Esophagus squamous epithelium (tissue), 5 donors: ENCODE results near the gene TMEM59L. TPM values are rescaled to one million over a fixed set of nuclear protein-coding genes. Genes with fewer than 3 reads are reported as not detected.
A peak's percentile ranks its signal among the peaks of the same experiment; 100 is the strongest.

Experiments used
- DNase-seq: peaks from one replicate; lab custom pipeline; 2025; lab: John Stamatoyannopoulos, UW
- H3K27ac ChIP-seq, 4 donors: fragments of 200-600 bp; sonication (generic); one replicate each; pipeline ENCODE4 v1.5.1; 2016 to 2019; ENCODE audit warnings: mild to moderate bottlenecking in 1 of 4
- H3K27me3 ChIP-seq, 4 donors: fragments of 200-600 bp; sonication (generic); 1 replicate in 3 of 4; 2 replicates in 1 of 4; pipeline versions ENCODE4 v1.5.1 to v1.6.0; 2017 to 2021; ENCODE audit warnings: antibody characterized with exemption in 1 of 4
- H3K36me3 ChIP-seq, 3 donors: fragments of 200-600 bp; sonication (generic); one replicate each; pipeline ENCODE4 v1.5.1; 2016 to 2019
- H3K4me1 ChIP-seq, 3 donors: fragments of 200-600 bp; sonication (generic); one replicate each; pipeline ENCODE4 v1.5.1; 2017 to 2019
- H3K4me3 ChIP-seq, 4 donors: fragments of 200-600 bp; sonication (generic); 1 replicate in 3 of 4; 2 replicates in 1 of 4; pipeline ENCODE4 v1.5.1; 2016 to 2019; ENCODE audit warnings: mild to moderate bottlenecking in 2 of 4, moderate library complexity in 1 of 4
- H3K9me3 ChIP-seq, 3 donors: fragments of 200-600 bp; sonication (generic); one replicate each; pipeline ENCODE4 v1.5.1; 2016 to 2019
- CTCF ChIP-seq, 6 experiments: fragments of 450-650 bp in 4 of 6; fragments of 200-600 bp in 2 of 6; sonication (generic) in 2 of 6; IDR thresholded peaks; one replicate each; pipeline ENCODE4 v1.5.1; 2016 to 2019; ENCODE audit warnings: antibody characterized with exemption in 6 of 6, mild to moderate bottlenecking in 4 of 6, moderate library complexity in 4 of 6
- POLR2A ChIP-seq, 4 donors: fragments of 450-650 bp; IDR thresholded peaks; one replicate each; pipeline ENCODE4 v1.6.1; 2017; ENCODE audit warnings: antibody characterized with exemption in 4 of 4, mild to moderate bottlenecking in 4 of 4, moderate library complexity in 3 of 4
- WGBS, 2 donors: methylation state at CpG; one replicate each; pipeline ENCODE4 v1.1.5; 2018; 5-methylcytosine and 5-hydroxymethylcytosine counted together
- intact Hi-C: fragments of 100-400 bp; cut with DNase I; formaldehyde crosslinking; loops from one replicate; pipeline ENCODE4 v1.15.0; 2022
- total RNA-seq, 4 donors: library from RNA; depleted of rRNA; stranded (reverse); fragments of >200 nt; gene quantifications; one replicate each; pipeline ENCODE4 v1.1.0, GENCODE V29; 2016
- donor health status: DM: yes; HTN: yes; CAD: no.

TMEM59L gene
- total RNA-seq, 4 donors from 2014 or later, result 0.18 to 2.7 TPM; not detected in 2

GRCh38 chr19:18656337-18657086 is 43.8 kb downstream of the TMEM59L start:
- H3K9me3 ChIP-seq, result no peaks in the 10 kb centered on the region
- no peak overlapping the region for H3K4me3 ChIP-seq
- H3K27me3 ChIP-seq, result no peaks in the 10 kb centered on the region
- no peak for DNase-seq
- H3K27ac ChIP-seq, result no peak overlapping the region
- TF ChIP-seq CTCF (IDR thresholded peaks at IDR 0.05) (no peak), POLR2A (IDR thresholded peaks at IDR 0.05) (no peak)
- intact Hi-C loops, result no loop called here
- H3K4me1 ChIP-seq, result peaks cover 6 to 59% (median 36%) of the 10 kb centered on the region in 3 donors
- no peaks in the 10 kb centered on the region for H3K36me3 ChIP-seq
- WGBS, 2 donors, result 72 to 77% methylated on average over 6 to 8 of the region's 19 CpGs

GRCh38 chr19:18657590-18658365 is 45.1 kb downstream of the TMEM59L start:
- Histone ChIP-seq H3K4me3 (peak overlapping the region in 1 of 4 donors; percentile 4), H3K4me1 (peaks cover 6 to 60% (median 31%) of the 10 kb centered on the region in 3 donors), H3K27ac (peak overlapping the region; percentile 65 to 87 (median 80)), H3K27me3 (no peaks in the 10 kb centered on the region), H3K9me3 (no peaks in the 10 kb centered on the region), H3K36me3 (no peaks in the 10 kb centered on the region)
- intact Hi-C loops, result no loop called here
- no peak for DNase-seq
- TF ChIP-seq POLR2A (IDR thresholded peaks at IDR 0.05), result no peak
- no peak for TF ChIP-seq CTCF (IDR thresholded peaks at IDR 0.05)
- 28 to 32% methylated on average over 2 to 6 of the region's 20 CpGs for WGBS, 2 donors

DNA sequence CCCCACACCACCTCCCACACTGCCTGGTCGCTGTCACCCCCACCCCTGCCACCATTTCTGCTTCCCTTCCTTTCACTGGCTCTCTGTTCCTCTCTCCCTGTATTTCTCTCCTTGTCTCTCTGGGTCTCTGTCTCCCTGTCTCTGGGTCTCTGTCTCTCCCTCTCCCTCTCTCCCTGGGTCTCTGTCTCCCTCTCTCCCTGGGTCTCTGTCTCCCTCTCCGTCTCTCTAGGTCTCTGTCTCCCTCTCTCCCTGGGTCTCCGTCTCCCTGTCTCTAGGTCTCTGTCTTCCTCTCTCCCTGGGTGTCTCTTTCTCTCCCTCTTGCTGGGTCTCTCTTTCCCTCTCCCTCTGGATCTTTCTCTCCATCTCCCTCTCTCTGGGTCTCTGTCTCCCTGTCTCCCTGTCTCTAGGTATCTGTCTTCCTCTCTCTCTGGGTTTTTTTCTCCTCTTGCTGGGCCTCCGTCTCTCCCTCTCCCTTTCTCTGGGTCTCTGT is 45.7 kb downstream of the TMEM59L start:
- no peak for DNase-seq
- intact Hi-C loops, result no loop called here
- Histone ChIP-seq H3K27ac (peak overlapping the region; percentile 65 to 93 (median 81)), H3K27me3 (no peaks in the 10 kb centered on the region), H3K4me1 (peaks cover 6 to 67% (median 31%) of the 10 kb centered on the region in 3 donors), H3K9me3 (no peaks in the 10 kb centered on the region), H3K4me3 (no peak overlapping the region), H3K36me3 (no peaks in the 10 kb centered on the region)
- 78 to 87% methylated on average over 4 of the region's 4 CpGs for WGBS, 2 donors
- TF ChIP-seq CTCF (IDR thresholded peaks at IDR 0.05) (no peak), POLR2A (IDR thresholded peaks at IDR 0.05) (no peak)

DNA sequence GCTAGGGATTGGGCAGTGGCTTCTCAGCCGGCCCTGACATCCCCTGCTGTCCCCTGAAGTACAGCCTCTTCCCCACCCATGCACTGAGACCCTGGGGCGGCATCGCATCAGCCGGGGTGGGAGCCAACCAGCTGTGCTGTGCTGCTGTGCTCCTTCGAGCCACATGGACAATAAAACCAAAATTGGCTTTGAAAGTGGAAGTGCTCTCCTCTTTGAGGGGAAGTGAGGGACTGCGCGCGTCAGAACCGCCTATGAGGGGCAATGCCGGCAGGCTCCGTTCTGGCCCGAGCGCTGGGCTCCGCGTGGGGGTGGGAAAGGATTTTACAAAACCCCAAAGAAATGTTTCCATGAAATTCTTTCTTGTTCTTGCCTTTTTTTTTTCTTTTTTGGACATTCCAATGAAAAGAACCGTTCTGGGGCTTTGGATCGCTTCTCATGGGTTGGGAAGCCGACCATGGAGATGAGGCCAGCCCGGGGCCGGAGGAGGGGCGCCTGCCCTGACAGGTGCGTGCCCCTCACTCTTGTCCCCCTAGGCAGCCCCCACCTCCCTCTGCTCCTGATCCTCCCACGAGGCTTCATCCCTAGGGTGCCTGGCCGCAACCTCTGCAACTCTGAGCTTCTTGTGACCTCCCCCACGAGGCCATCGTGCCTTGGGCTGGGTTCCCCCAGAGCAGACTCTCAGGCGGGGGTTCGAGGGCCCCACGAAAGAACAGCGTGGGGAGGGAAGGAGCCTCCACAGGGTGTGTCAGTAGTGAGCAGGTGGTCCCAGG is 46.8 kb downstream of the TMEM59L start:
- intact Hi-C loops, result no loop called here
- no peak for TF ChIP-seq CTCF (IDR thresholded peaks at IDR 0.05)
- no peak for TF ChIP-seq POLR2A (IDR thresholded peaks at IDR 0.05)
- peaks cover 6 to 75% (median 31%) of the 10 kb centered on the region in 3 donors for H3K4me1 ChIP-seq
- peaks cover 0 to 4% (median 0%) of the 10 kb centered on the region in 3 donors for H3K36me3 ChIP-seq
- H3K9me3 ChIP-seq, result no peaks in the 10 kb centered on the region
- 46 to 81% methylated on average over 19 to 20 of the region's 30 CpGs for WGBS, 2 donors
- peak overlapping the region; percentile 65 to 93 (median 81) for H3K27ac ChIP-seq
- peak overlapping the region in 1 of 4 donors; percentile 19 for H3K4me3 ChIP-seq
- H3K27me3 ChIP-seq, result no peaks in the 10 kb centered on the region
- no peak for DNase-seq
